ENCODE data around the gene COL15A1.
"Not testable (repeated sequence)": the region's sequence is repeated elsewhere in the genome, so short reads cannot be mapped to it uniquely, and the experiment has no call there.

COL15A1 gene

GRCh38 chr9:98900244-98900643 is 43.5 kb upstream of the COL15A1 start:
- no peak overlapping the region for H3K4me3 ChIP-seq (ENCODE audit: control insufficient read depth, low read depth, low read length)
- TF ChIP-seq CTCF (IDR thresholded peaks at IDR 0.05; ENCODE audit: control insufficient read depth, insufficient read depth, low read depth, low read length, missing control alignments) = no peak
- DNase-seq (ENCODE audit: low read depth) = no peak

GRCh38 chr9:98900725-98901124 is 43.0 kb upstream of the COL15A1 start:
- no peak overlapping the region for H3K4me3 ChIP-seq (ENCODE audit: control insufficient read depth, low read depth, low read length)
- DNase-seq (ENCODE audit: low read depth) = no peak
- TF ChIP-seq CTCF (IDR thresholded peaks at IDR 0.05; ENCODE audit: control insufficient read depth, insufficient read depth, low read depth, low read length, missing control alignments) = no peak

GRCh38 chr9:98901843-98902242 is 41.9 kb upstream of the COL15A1 start:
- H3K4me3 ChIP-seq (ENCODE audit: control insufficient read depth, low read depth, low read length); DNase-seq (ENCODE audit: low read depth): not testable (repeated sequence)

GRCh38 chr9:98902516-98902915 is 41.2 kb upstream of the COL15A1 start:
- DNase-seq (ENCODE audit: low read depth) = no peak
- H3K4me3 ChIP-seq (ENCODE audit: control insufficient read depth, low read depth, low read length) = no peak overlapping the region
- TF ChIP-seq CTCF (IDR thresholded peaks at IDR 0.05; ENCODE audit: control insufficient read depth, insufficient read depth, low read depth, low read length, missing control alignments) = no peak

- H3K4me3 ChIP-seq (ENCODE audit: control insufficient read depth, low read depth, low read length) = no peak overlapping the region
- DNase-seq (ENCODE audit: low read depth) = no peak
- TF ChIP-seq CTCF (IDR thresholded peaks at IDR 0.05; ENCODE audit: control insufficient read depth, insufficient read depth, low read depth, low read length, missing control alignments) = no peak
Observed at GRCh38 chr9:98902925-98903324, 40.8 kb upstream of the COL15A1 start.

- TF ChIP-seq CTCF (IDR thresholded peaks at IDR 0.05; ENCODE audit: control insufficient read depth, insufficient read depth, low read depth, low read length, missing control alignments) = no peak
- no peak for DNase-seq (ENCODE audit: low read depth)
- no peak overlapping the region for H3K4me3 ChIP-seq (ENCODE audit: control insufficient read depth, low read depth, low read length)
Observed at GRCh38 chr9:98903961-98904411, 39.7 kb upstream of the COL15A1 start.

GRCh38 chr9:98905015-98905414 is 38.7 kb upstream of the COL15A1 start:
- DNase-seq (ENCODE audit: low read depth) = no peak
- no peak overlapping the region for H3K4me3 ChIP-seq (ENCODE audit: control insufficient read depth, low read depth, low read length)

More at GRCh38 chr9:98905015-98905414, 38.7 kb upstream of the COL15A1 start:
- no peak for TF ChIP-seq CTCF (IDR thresholded peaks at IDR 0.05; ENCODE audit: control insufficient read depth, insufficient read depth, low read depth, low read length, missing control alignments)

All from AG09309 (cell line).